Panc1 (cell line): Measurements from ENCODE around the gene EXT2. TPM values are rescaled to one million over a fixed set of nuclear protein-coding genes. Genes with fewer than 3 reads are reported as not detected.

Experiments used
- ATAC-seq: fragments of 200-7000 bp; cut with Tn5 transposase; 2 replicates; pipeline ENCODE4 v1.9.1; 2020; ENCODE audit warnings: mild to moderate bottlenecking, moderate library complexity
- BruUV-seq: library from RNA; stranded (reverse); fragments of 400-500 nt; replicated peaks from 2 replicates; lab custom pipeline; 2021; lab: Mats Ljungman, UMichigan
- CTCF ChIA-PET: fragments of 300-600 bp; sonication (Branson Sonifier 250); formaldehyde crosslinking; loops from one replicate; lab custom pipeline; 2022; ENCODE audit warnings: antibody characterized with exemption; lab: Charles Lee
- POLR2A ChIA-PET: fragments of 300-600 bp; sonication (Branson Sonifier 250); formaldehyde crosslinking; loops from one replicate; lab custom pipeline; 2022; ENCODE audit warnings: antibody characterized with exemption; lab: Charles Lee
- DNase-seq: peaks from one replicate; pipeline ENCODE4 v3.0.0-alpha.2; 2010; ENCODE audit warnings: low read depth, low spot score
- H3K27ac ChIP-seq: 2 replicates; pipeline ENCODE4 v1.5.1; 2011; ENCODE audit warnings: mild to moderate bottlenecking, low read length, inconsistent platforms
- H3K27me3 ChIP-seq: fragments of 200-500 bp; sonication (Bioruptor generic); 2 replicates; pipeline ENCODE4 v1.6.0; 2014; ENCODE audit warnings: low read length, inconsistent platforms; ENCODE audit not compliant: control insufficient read depth, insufficient read depth
- H3K36me3 ChIP-seq: fragments of 200-500 bp; sonication (Bioruptor generic); 2 replicates; pipeline ENCODE4 v1.5.1; 2014; ENCODE audit warnings: inconsistent platforms, mild to moderate bottlenecking, low read length, moderate library complexity; ENCODE audit not compliant: control insufficient read depth, insufficient read depth
- H3K4me1 ChIP-seq: 2 replicates; pipeline ENCODE4 v1.5.1; 2011; ENCODE audit warnings: inconsistent platforms, mild to moderate bottlenecking, low read length, moderate library complexity; ENCODE audit not compliant: control insufficient read depth, insufficient read depth
- H3K4me3 ChIP-seq, 2 experiments: 2 replicates each; pipeline ENCODE4 v1.5.1; 2011 to 2012; ENCODE audit warnings: low read depth in 2 of 2, low read length in 2 of 2, mild to moderate bottlenecking in 2 of 2, inconsistent platforms in 1 of 2, moderate library complexity in 1 of 2
- H3K9me3 ChIP-seq: fragments of 200-500 bp; sonication (Bioruptor generic); 2 replicates; pipeline ENCODE4 v1.5.1; 2014; ENCODE audit warnings: low read depth, mild to moderate bottlenecking, inconsistent platforms, low read length, moderate library complexity; ENCODE audit not compliant: control insufficient read depth, insufficient read depth
- CTCF ChIP-seq: fragments of 450-650 bp; IDR thresholded peaks from 2 replicates; pipeline ENCODE4 v1.5.1; 2017; ENCODE audit warnings: mild to moderate bottlenecking
- POLR2AphosphoS5 ChIP-seq: IDR thresholded peaks from 2 replicates; pipeline ENCODE4 v1.6.1; 2012; ENCODE audit warnings: mild to moderate bottlenecking, low read depth, low read length, moderate library complexity
- REST ChIP-seq, 2 experiments: IDR thresholded peaks; 2 replicates each; pipeline ENCODE4 v1.6.1; 2011 to 2012; ENCODE audit warnings: low read depth in 2 of 2, control low read depth in 1 of 2, low read length in 1 of 2, mild to moderate bottlenecking in 1 of 2, moderate library complexity in 1 of 2; ENCODE audit not compliant: insufficient read depth in 1 of 2
- SIN3A ChIP-seq: IDR thresholded peaks from 2 replicates; pipeline ENCODE4 v1.6.1; 2012; ENCODE audit warnings: low read depth, mild to moderate bottlenecking, low read length, moderate library complexity, borderline replicate concordance; ENCODE audit not compliant: insufficient read depth
- TCF7L2 ChIP-seq: IDR thresholded peaks from 2 replicates; pipeline ENCODE4 v1.6.1; 2011; ENCODE audit warnings: mild to moderate bottlenecking, low read depth, low read length, inconsistent platforms
- in situ Hi-C: cut with HindIII; loops from 2 replicates; pipeline ENCODE4 v1.10.0; 2016; ENCODE audit warnings: low sequenced_read_pairs, low pct_unique_long_range_greater_than_20kb
- intact Hi-C: fragments of 100-400 bp; cut with micrococcal nuclease; formaldehyde crosslinking; loops from one replicate; pipeline ENCODE4 v1.10.0; 2022; ENCODE audit not compliant: unreplicated experiment
- total RNA-seq: library from RNA; stranded (reverse); gene quantifications from one replicate; pipeline ENCODE4 v1.2.1, GENCODE V29; 2021; ENCODE audit not compliant: unreplicated experiment

Gene EXT2
- total RNA-seq, 1 experiment from 2014 or later: 57.5 TPM

GRCh38 chr11:44177905-44178304 is 82.4 kb downstream of the EXT2 start:
- BruUV-seq: no TSS peak
- ATAC-seq (no peak), DNase-seq (no peak)
- Histone ChIP-seq H3K4me1 (no peaks in the 10 kb centered on the region), H3K27ac (no peak overlapping the region), H3K9me3 (no peaks in the 10 kb centered on the region), H3K4me3 (no peak overlapping the region), H3K36me3 (no peaks in the 10 kb centered on the region; the same call in 1 of the 2 replicates), H3K27me3 (no peaks in the 10 kb centered on the region)
- intact Hi-C loops (no loop called here), in situ Hi-C loops (no loop called here)
- no peak for TF ChIP-seq REST (IDR thresholded peaks at IDR 0.05; ENCODE audit: insufficient read depth in 1 of 2, low read depth in 2 of 2, low read length in 1 of 2)
- TF ChIP-seq POLR2AphosphoS5: no peak
- no peak for TF ChIP-seq CTCF
- TF ChIP-seq TCF7L2: no peak
- no peak for TF ChIP-seq SIN3A
- CTCF ChIA-PET: no interaction called here
- POLR2A ChIA-PET: no interaction called here

- H3K9me3 ChIP-seq: no peaks in the 10 kb centered on the region
- in situ Hi-C loops: no loop called here
- POLR2A ChIA-PET: no interaction called here
- no TSS peak for BruUV-seq
- H3K4me1 ChIP-seq: no peaks in the 10 kb centered on the region
- no peak overlapping the region for H3K4me3 ChIP-seq
- ATAC-seq (no peak), DNase-seq (no peak)
- H3K27me3 ChIP-seq: no peaks in the 10 kb centered on the region
- no peak for TF ChIP-seq REST (IDR thresholded peaks at IDR 0.05; ENCODE audit: insufficient read depth in 1 of 2, low read depth in 2 of 2, low read length in 1 of 2)
- TF ChIP-seq TCF7L2: no peak
- TF ChIP-seq CTCF: no peak
- no peak for TF ChIP-seq POLR2AphosphoS5
- no peak for TF ChIP-seq SIN3A
- intact Hi-C loops: no loop called here
- CTCF ChIA-PET: interaction anchor here (0.7 kb wide), 1 partner anchor 84 kb away, joined by 3 read pairs; no protein-coding TSS in a partner anchor
- no peak overlapping the region for H3K27ac ChIP-seq
- no peaks in the 10 kb centered on the region; the same call in 1 of the 2 replicates for H3K36me3 ChIP-seq
Measured at GRCh38 chr11:44178381-44178780, 82.9 kb downstream of the EXT2 start.
